Smooth muscle cell (in vitro differentiated cells): ENCODE results near the gene FOXF2. TPM values are rescaled to one million over a fixed set of nuclear protein-coding genes. Genes with fewer than 3 reads are reported as not detected.

ENCODE experiments used
- DNase-seq: peaks from one replicate; lab custom pipeline; 2025; ENCODE audit not compliant: unreplicated experiment; lab: John Stamatoyannopoulos, UW
- H2AFZ ChIP-seq: fragments of 200-600 bp; sonication (generic); 2 replicates; pipeline ENCODE4 v1.6.0; 2016; ENCODE audit warnings: antibody characterized with exemption, low read depth, mild to moderate bottlenecking
- H3F3A ChIP-seq: fragments of 200-600 bp; sonication (generic); 2 replicates; pipeline ENCODE4 v1.6.0; 2017; ENCODE audit warnings: antibody characterized with exemption, low read depth
- H3K27ac ChIP-seq: fragments of 200-600 bp; sonication (generic); 2 replicates; pipeline ENCODE4 v1.5.1; 2016; ENCODE audit warnings: low read depth, mild to moderate bottlenecking
- H3K27me3 ChIP-seq: fragments of 200-600 bp; sonication (generic); 2 replicates; pipeline ENCODE4 v1.6.1; 2016; ENCODE audit warnings: low read depth, mild to moderate bottlenecking
- H3K36me3 ChIP-seq: fragments of 200-600 bp; sonication (generic); 2 replicates; pipeline ENCODE4 v1.5.1; 2016; ENCODE audit warnings: low read depth
- H3K4me1 ChIP-seq: fragments of 200-600 bp; sonication (generic); 2 replicates; pipeline ENCODE4 v1.5.1; 2016; ENCODE audit warnings: low read depth
- H3K4me2 ChIP-seq: fragments of 200-600 bp; sonication (generic); 2 replicates; pipeline ENCODE4 v1.6.0; 2016; ENCODE audit warnings: mild to moderate bottlenecking
- H3K4me3 ChIP-seq: fragments of 200-600 bp; sonication (generic); 2 replicates; pipeline ENCODE4 v1.5.1; 2016; ENCODE audit warnings: mild to moderate bottlenecking
- H3K79me2 ChIP-seq: fragments of 200-600 bp; sonication (generic); 2 replicates; pipeline ENCODE4 v1.6.0; 2016; ENCODE audit warnings: low read depth, mild to moderate bottlenecking
- H3K9ac ChIP-seq: fragments of 200-600 bp; sonication (generic); 2 replicates; pipeline ENCODE4 v1.6.0; 2016; ENCODE audit warnings: low read depth
- H3K9me3 ChIP-seq: fragments of 200-600 bp; sonication (generic); replicated peaks from 2 replicates; pipeline ENCODE4 v1.5.1; 2016; ENCODE audit warnings: low read depth
- H4K20me1 ChIP-seq: fragments of 200-600 bp; sonication (generic); 2 replicates; pipeline ENCODE4 v1.6.0; 2016; ENCODE audit warnings: low read depth
- WGBS: methylation state at CpG from one replicate; pipeline ENCODE4 v1.1.7; 2016; ENCODE audit warnings: low lambda C conversion rate; 5-methylcytosine and 5-hydroxymethylcytosine counted together
- polyA plus RNA-seq: library from polyadenylated mRNA; unstranded; fragments of >200 nt; fragmentation: Nextera tagmentation; extraction: Ambion mirVana; gene quantifications from 2 replicates; pipeline ENCODE4 v1.2.1, GENCODE V29; 2016
- total RNA-seq: library from RNA; depleted of rRNA; stranded (reverse); fragments of >200 nt; gene quantifications from 2 replicates; pipeline ENCODE4 v1.2.3, GENCODE V29; 2014
- TF ChIP-seq, protein P1 (sequence below): fragments of 200-600 bp; sonication (generic); IDR thresholded peaks from 2 replicates; pipeline ENCODE4 v1.5.1; 2017; ENCODE audit warnings: borderline replicate concordance, mild to moderate bottlenecking, antibody characterized with exemption; ENCODE audit not compliant: insufficient read depth, poor library complexity, severe bottlenecking

FOXF2 gene
- total and polyA plus RNA-seq, 2 experiments from 2014 or later: 3.5 to 4.8 TPM

DNA sequence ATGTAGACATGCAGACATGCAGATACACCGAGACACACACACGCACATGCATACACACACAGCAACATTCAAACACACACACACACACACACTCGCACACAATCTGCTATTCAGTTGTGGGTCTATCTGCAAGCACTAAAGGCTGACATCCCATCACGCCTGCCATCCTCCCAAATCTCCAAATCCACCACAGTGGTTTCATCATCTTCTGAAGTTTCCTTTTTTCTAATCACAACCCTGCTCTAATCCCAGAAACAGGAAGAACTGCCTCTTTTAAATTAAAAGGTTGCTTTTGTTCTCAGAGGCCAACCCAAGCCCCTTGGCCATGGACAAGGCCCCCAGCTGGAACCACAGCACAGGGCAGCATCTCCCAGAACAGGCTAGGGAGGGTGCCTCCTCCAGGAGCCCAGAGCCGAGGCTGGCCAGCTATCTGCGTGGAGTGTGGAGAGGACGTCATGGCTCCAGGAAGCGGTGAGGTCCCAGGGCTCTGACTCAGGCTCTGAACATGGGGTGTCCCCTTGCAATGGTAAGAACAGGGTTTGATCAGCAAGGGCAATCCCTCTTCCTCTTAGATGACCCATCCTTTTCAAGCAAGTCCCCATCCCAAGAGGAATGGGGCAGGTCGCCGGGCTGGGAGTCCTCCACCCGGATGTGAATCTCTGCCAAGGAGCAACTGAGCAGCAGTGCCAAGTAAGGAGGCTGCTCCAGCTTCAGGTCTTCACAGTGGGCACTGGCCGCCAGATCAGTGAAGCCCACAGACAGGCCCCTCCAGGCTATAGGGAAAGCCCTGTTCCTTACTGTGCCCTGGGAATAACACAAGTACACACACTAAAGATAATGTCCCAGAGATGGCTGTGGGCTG lies 14.7 kb downstream of the FOXF2 start:
- Histone ChIP-seq H3K9me3 (no peaks in the 10 kb centered on the region), H3K9ac (no peak overlapping the region), H2AFZ (no peak overlapping the region), H3K36me3 (no peaks in the 10 kb centered on the region), H3K4me1 (peaks cover 8% of the 10 kb centered on the region), H3K27ac (no peak overlapping the region), H3K27me3 (peaks cover under 1% of the 10 kb centered on the region), H4K20me1 (no peaks in the 10 kb centered on the region), H3F3A (peaks cover 6% of the 10 kb centered on the region), H3K4me2 (no peak overlapping the region), H3K4me3 (no peak overlapping the region), H3K79me2 (no peaks in the 10 kb centered on the region)
- TF ChIP-seq, protein P1, sequence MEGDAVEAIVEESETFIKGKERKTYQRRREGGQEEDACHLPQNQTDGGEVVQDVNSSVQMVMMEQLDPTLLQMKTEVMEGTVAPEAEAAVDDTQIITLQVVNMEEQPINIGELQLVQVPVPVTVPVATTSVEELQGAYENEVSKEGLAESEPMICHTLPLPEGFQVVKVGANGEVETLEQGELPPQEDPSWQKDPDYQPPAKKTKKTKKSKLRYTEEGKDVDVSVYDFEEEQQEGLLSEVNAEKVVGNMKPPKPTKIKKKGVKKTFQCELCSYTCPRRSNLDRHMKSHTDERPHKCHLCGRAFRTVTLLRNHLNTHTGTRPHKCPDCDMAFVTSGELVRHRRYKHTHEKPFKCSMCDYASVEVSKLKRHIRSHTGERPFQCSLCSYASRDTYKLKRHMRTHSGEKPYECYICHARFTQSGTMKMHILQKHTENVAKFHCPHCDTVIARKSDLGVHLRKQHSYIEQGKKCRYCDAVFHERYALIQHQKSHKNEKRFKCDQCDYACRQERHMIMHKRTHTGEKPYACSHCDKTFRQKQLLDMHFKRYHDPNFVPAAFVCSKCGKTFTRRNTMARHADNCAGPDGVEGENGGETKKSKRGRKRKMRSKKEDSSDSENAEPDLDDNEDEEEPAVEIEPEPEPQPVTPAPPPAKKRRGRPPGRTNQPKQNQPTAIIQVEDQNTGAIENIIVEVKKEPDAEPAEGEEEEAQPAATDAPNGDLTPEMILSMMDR: no peak
- DNase-seq: no peak
- WGBS: 73% methylated on average over 12 of the region's 12 CpGs

- no peak overlapping the region for H2AFZ ChIP-seq
- TF ChIP-seq, protein P1: no peak
- H3K4me3 ChIP-seq: no peak overlapping the region
- H3K27ac ChIP-seq: no peak overlapping the region
- WGBS: 61% methylated on average over 4 of the region's 4 CpGs
- H3K4me2 ChIP-seq: no peak overlapping the region
- H4K20me1 ChIP-seq: no peaks in the 10 kb centered on the region
- H3F3A ChIP-seq: peaks cover 6% of the 10 kb centered on the region
- no peaks in the 10 kb centered on the region for H3K27me3 ChIP-seq
- DNase-seq: no peak
- H3K79me2 ChIP-seq: no peaks in the 10 kb centered on the region
- H3K9me3 ChIP-seq: no peaks in the 10 kb centered on the region
- peaks cover 15% of the 10 kb centered on the region for H3K4me1 ChIP-seq
- H3K9ac ChIP-seq: no peak overlapping the region
- no peaks in the 10 kb centered on the region for H3K36me3 ChIP-seq
These were observed 15.3 kb downstream of the FOXF2 start for GRCh38 chr6:1404713-1405098.

DNA sequence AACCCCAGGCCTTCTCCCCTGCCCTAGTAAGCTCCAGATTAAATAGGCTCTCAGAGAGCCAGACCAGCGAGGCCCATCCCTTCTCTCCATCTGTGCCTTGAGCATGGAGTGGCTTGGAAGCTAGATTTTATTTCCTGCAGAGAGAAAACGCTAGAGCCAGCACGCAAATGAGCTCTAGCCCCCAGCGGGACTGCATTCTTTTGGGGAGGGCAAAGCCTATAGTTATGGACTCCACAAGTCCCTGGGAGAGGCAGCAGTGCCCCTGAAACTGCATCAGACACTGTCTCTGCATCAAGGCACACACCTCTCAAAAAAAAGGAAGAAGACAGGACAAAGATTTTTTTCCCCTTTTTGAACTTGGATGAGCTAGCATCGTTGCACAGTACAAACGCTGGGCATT lies 15.8 kb downstream of the FOXF2 start:
- Histone ChIP-seq H3K4me3 (no peak overlapping the region), H3K9ac (no peak overlapping the region), H3K9me3 (no peaks in the 10 kb centered on the region), H3K4me1 (peaks cover 18% of the 10 kb centered on the region), H2AFZ (no peak overlapping the region), H3K36me3 (no peaks in the 10 kb centered on the region), H4K20me1 (no peaks in the 10 kb centered on the region), H3K4me2 (no peak overlapping the region), H3K79me2 (no peaks in the 10 kb centered on the region), H3F3A (peaks cover 6% of the 10 kb centered on the region), H3K27me3 (no peaks in the 10 kb centered on the region), H3K27ac (no peak overlapping the region)
- 65% methylated on average over 6 of the region's 6 CpGs for WGBS
- no peak for DNase-seq
- TF ChIP-seq, protein P1: no peak
